NB4 (cell line): ENCODE measurements around the gene TRAF3.

Source experiments
- CTCF ChIP-seq: IDR thresholded peaks from one replicate; pipeline ENCODE4 v1.5.1; 2012; ENCODE audit warnings: low read depth, low read length
- MYC ChIP-seq: IDR thresholded peaks from 2 replicates; pipeline ENCODE4 v1.6.1; 2011; ENCODE audit warnings: low read depth, low read length
- POLR2A ChIP-seq: IDR thresholded peaks from 2 replicates; pipeline ENCODE4 v1.6.1; 2011; ENCODE audit warnings: mild to moderate bottlenecking; ENCODE audit not compliant: insufficient read length; ENCODE audit errors: extremely low read depth

GRCh38 chr14:102833341-102833740, 56.1 kb downstream of the TRAF3 start:
- TF ChIP-seq POLR2A, result no peak
- TF ChIP-seq CTCF, result no peak
- TF ChIP-seq MYC, result no peak
